GDM1 (cell line): ENCODE results near the gene MARK2.
"Not testable (repeated sequence)": the region's sequence is repeated elsewhere in the genome, so short reads cannot be mapped to it uniquely, and the experiment has no call there.

Experiments used
- DNase-seq: peaks from one replicate; lab custom pipeline; 2025; lab: John Stamatoyannopoulos, UW

Gene MARK2

DNA sequence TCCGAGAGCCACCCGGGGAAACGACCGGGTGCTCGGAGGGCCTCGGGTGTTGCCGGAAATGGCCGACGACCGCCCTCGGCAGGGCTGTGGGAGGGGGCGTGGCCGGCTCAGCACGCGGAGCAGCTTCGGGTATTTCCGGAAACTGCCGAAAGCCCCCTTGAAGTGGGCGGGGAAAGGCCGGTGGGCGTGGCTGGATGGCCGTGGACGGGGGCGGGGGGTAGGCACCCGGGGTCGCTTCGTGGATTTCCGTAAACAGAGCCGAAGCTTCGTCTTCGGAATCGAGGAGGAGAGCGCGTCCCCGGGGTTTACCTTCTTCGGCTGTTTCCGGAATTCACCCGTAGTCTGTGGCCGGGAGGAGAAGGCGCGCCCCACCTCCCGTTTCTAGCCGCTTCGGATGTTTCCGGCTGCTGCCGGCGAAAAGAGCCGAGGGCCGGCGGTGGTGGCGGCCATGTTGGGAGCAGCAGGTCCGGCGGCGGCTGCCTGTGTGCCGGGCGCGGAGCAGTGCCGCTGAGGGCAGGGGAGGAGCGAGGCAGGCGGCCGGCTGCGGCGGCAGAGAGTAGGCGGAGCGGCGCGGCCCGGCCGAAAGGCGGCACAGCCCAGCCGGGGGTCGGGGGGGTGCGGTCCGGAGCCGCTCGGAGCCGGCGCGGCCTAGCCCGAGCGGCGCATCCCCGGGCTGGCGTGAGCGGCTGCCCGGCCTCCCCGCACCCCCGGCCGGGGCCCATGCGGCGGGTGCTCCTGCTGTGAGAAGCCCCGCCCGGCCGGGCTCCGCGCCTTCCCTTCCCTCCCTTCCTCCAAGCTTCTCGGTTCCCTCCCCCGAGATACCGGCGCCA is at the start of gene MARK2:
Gene MARK2, plus strand, starts transcription at position 433 of the 830 bp plus-strand sequence. Its CDS starts 397 bp downstream, at position 830.
- peak; percentile 95 for DNase-seq

DNA sequence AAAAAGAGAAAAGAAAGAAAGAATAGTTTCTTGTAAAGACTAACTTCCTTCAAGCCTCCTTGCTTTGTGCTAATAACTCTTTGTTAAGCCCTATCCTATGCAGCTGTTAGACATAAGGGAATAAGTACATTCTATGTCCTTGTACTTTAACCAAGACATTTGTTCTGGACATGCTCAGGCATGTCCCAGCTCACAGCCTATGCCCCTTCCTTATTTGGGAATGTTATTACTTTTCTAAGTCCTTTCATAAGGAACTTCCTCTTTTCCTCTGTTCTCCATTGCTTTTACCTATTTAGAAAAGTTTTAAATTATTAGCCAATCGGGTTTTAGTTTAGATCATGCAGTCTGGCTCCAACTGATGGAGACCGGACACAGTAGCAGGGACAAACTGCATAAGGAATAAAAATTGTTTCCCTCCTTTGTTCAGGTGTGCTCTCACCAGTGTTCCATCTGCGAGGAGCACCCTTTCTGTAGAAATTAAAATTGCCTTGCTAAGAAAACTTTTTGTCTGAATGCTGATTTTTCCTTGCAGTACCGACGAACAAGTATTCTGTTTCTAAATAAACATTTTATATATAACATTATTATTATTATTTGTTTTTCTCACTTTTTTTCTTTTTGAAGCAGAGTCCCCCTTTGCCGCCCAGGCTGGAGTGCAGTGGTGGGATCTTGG is 47.3 kb upstream of the MARK2 start:
- no peak for DNase-seq

DNA sequence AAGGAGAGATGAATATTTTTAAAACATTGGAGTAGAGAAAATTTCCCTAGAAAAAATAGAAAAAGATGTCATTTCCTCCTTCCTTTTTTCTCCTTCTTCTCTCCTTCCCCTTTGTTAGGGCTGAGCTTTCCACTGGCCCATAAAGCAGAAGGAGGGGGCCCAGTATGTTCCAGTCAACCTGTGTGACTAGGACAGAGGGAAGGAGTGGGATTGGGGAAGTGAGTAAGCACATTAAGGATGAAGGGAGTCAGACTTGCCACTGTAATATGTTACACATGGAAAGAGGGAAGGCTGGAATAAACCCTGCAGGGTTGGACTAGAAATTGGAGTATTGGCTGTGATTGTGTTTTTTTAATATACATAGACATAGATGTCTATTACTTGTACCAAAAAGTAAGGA is 45.7 kb upstream of the MARK2 start:
- no peak for DNase-seq

DNA sequence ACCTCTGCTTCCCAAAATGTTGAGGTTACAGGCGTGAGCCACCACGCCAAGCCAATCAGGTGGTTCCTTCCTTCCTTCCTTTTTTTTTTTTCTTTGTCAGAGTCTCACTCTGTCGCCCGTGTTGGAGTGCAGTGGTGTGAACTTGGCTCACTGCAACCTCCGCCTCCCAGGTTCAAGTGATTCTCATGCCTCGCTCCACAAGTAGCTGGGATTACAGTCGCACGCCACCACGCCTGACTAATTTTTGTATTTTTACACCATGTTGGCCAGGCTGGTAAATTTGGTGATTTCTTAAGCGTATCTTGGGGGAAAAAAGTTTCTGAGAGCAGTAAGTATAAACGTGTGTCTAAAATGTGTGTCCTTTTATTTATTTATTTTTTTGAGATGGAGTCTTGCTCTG is 43.8 kb upstream of the MARK2 start:
- DNase-seq, result no peak

DNA sequence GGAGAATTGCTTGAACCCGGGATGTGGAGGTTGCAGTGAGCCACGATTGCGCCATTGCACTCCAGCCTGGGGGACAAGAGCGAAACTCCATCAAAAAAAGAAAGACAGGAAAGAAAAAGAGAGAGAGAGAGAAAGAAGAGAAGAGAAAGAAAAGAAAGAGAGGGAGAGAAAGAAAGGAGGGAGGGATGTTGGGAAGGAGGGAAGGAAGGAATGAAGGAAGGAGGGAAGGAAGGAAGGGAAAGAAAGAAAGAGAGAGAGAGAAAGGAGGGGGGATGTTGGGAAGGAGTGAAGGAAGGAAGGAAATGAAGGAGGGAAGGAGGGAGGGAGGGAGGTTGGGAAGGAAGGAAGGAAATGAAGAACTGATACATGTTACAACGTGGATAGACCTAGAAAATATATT is 38.0 kb upstream of the MARK2 start:
- no peak for DNase-seq

DNA sequence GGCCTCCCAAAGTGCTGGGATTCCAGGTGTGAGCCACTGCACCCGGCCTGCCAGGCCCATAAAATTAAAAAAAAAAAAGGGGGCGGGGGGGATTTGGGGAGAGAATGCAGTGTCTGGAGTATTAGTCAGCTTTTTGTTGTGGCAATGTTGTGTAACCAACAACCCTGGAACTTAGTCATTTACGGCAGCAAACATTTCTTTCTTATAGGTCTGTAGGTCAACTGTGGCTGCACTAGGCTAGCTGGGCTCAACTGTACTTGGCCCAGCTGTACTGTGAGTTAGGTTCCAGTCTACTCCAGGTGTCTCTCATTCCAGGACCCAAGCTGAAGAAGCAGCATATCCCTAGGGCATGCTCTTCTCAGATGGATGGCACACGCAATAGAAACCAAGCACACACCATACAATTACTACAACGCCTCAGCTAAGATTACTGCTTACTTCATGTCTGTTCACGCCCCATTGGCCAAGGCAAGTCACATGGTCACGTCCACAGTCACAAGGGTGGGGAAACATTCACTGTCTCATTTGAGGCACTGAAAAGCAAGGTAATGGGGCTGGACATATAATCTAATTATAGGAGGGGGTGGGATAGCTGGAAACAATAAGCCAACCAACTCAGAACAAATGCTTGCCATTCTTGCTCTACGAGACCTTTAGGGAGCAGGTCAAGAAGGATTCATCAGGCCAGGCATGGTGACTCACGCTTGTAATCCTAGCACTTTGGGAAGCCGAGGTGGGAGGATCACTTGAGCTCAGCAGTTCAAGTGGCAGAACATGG is 36.1 kb upstream of the MARK2 start:
- DNase-seq, result no peak

DNA sequence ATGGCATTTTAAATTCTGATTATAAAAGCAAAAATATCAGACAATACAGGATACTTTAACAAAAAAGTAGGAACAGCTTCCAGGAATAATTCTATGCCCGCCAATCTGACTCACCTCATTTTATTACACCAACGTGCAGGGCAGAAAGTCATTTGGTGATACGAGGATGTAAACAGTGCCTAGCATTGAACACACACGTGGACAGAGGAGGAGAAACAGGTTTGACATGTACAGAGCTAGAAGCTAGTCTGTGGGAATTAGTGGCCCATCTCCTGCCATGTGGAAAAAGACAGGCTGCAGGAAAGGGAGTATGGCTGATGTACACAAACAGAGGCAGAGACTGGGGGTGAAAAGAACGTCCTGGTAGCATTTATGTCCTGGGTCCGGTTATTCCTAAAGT is 34.7 kb upstream of the MARK2 start:
- no peak for DNase-seq

DNA sequence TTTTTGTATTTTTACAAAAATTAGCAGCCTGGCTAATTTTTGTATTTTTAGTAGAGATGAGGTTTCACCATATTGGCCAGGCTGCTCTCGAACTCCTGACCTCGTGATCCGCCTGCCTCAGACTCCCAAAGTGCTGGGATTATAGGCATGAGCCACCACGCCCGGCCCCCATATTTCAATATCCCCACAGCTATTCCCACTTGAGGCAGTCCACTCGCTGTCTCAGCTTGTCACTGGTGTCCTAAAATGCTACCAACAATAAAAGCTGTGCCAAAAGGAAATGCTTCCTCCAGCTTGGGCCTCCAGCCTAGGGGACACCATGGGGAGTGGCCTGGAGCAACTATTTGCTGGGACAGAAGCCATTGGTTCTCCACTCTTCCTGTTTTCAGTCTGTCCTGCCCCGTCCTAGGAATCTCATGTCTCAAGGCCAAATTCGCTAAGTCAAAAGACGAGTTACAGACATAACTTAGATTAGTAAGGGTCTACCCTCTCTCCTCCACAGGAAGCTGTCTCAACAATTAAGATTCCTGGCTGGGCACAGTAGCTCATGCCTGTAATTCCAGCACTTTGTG is 33.0 kb upstream of the MARK2 start:
- no peak for DNase-seq

DNA sequence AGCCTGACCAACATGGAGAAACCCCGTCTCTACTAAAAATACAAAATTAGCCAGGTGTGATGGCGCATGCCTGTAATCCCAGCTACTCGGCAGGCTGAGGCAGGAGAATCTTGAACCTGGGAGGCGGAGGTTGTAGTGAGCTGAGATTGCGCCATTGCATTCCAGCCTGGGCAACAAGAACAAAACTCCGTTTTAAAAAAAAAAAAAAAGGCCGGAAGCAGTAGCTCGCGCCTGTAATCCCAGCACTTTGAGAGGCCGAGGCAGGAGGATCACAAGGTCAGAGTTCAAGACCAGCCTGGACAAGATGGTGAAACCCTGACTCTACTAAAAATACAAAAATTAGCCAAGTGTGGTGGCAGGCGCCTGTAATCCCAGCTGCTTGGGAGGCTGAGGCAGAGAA is 28.5 kb upstream of the MARK2 start:
- not testable (repeated sequence) for DNase-seq

DNA sequence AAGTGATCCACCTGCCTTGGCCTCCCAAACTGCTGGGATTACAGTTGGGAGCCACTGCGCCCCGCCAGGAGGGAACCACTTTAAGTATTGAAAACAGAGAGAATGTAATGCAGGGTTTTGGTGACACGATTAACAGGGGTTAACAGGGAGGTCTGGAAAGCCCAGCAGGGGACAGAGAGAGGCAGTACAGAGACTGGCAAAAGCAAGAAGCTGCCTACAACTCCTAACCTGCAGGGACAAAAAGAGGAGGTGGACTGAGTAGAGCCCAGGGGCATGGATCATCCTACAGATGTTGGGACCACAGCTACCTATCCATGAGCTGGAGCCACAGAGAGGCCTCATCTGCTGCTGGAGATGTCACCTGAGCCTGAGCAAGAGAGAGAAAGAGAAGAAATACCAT is 27.4 kb upstream of the MARK2 start:
- DNase-seq, result no peak

DNA sequence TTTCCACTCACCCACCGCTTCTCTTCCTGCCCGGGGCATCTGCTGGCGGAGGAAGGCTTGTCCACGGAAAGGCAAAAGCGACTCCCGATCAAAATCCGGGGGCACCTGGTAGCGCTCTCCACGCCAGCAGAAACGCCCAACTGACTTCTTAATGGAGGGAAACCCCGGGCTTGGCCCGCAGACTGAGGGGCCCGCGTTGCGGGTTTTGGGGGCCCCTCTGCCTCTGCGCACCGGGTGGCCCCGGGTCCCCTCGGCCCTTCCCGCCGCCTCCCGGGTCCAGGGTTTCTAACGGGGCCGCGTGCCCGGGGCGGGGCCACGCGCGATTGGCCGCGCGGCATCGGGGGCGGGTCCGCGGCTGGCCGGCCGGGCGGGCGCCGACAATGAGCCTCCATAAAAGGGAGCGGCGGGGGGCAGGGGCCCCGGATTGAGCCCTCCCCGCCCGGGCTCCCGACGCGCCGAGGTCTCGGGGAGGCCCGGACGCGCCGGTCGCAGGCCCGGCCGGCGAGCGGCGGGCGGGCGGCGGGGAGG is 25.8 kb upstream of the MARK2 start, which contains the start of gene SPINDOC:
Gene SPINDOC, plus strand, starts transcription at position 422 of the 528 bp plus-strand sequence. CDS start 231 bp downstream, outside the sequence.
- DNase-seq, result peak; percentile 69

DNA sequence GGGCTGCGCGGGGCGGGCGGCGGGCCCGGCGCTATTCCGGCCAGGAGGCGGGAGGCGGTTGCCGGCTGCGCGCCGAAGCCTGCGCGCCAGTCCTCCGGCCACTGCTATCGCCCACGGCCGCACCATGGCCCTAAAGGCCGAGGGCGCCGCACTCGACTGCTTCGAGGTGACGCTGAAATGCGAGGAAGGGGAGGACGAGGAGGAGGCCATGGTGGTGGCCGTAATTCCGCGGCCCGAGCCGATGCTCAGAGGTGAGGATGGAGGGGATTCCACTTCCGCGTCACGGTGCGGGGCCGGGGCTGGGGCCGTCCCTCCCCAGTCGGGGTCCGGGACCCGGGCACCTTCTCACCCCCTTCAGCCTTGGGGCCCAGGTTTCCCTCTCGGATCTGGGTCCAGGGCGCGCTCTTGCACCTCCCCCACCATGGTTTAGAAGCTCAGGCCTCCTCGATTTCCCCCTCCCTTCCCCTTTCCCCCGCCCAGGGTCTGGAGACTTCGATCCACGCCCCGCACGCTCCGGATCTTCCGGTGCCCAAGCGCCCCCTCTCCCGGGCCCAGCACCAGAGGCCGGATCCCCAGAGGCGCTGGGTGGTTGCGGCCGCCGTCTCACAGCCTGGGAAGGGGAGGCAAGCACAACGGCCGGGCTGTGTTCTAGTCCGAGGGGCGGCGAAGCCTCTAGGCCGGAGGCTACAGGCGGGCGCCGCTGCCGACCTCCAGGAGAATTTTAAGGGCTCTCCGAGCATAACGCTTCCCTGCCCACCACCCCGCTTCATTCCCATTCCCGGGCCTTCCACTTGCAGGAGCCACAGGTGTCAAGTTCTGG is 25.1 kb upstream of the MARK2 start:
- peak; percentile 34 for DNase-seq

DNA sequence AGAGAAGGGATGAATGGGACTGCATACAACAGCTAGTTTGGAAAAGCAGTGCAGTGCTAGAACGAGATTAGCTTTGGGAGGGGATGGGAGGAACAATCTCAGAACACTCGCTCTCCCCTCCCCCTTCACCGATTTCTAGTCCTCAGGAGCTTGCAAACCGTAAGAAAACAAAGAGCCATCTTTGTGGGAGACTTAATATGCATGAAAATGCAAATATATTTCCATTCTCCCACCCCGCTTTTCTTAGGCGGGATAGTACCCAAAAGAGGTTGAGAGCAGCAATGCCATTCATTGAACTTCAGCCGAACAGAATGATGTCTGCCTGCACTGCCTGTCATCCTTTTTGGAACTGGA is 24.6 kb upstream of the MARK2 start:
- DNase-seq, result no peak

DNA sequence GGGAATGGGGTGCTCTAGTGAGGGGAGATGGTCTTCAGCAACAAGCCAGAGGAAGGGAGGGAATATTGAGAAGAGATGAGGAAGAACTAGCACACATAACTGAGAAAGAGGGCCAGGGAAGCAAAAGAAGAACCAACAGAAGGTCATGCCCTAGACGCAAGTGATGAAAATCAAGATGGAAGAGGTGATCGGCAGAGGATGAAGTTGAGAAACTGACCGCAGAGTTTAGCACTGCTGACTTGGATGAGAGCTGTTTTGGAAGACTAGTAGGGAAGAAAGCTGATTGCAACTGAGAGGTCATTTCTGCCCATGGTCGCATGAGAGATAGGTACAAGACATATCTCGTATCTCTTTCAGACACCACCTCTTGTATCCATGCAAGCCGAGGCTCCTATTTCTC is 22.7 kb upstream of the MARK2 start:
- DNase-seq, result no peak

DNA sequence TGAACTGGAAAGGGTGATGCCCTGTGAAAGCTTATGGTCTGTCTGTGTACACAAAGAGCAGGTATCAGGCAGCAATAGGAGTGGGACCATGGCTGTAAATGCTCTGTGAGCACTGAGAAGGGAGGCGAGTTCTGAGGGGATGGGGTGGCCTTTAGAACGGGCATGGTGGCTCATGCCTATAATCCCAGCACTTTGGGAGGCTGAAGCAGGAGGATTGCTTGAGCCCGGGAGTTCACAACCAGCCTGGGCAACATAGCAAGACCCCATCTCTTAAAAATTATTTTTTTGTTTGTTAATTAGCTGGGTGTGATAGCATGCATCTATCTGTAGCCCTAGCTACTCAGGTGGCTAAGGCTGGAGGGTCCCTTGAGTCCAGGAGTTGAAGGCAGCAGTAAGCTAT is 22.2 kb upstream of the MARK2 start:
- DNase-seq, result no peak

DNA sequence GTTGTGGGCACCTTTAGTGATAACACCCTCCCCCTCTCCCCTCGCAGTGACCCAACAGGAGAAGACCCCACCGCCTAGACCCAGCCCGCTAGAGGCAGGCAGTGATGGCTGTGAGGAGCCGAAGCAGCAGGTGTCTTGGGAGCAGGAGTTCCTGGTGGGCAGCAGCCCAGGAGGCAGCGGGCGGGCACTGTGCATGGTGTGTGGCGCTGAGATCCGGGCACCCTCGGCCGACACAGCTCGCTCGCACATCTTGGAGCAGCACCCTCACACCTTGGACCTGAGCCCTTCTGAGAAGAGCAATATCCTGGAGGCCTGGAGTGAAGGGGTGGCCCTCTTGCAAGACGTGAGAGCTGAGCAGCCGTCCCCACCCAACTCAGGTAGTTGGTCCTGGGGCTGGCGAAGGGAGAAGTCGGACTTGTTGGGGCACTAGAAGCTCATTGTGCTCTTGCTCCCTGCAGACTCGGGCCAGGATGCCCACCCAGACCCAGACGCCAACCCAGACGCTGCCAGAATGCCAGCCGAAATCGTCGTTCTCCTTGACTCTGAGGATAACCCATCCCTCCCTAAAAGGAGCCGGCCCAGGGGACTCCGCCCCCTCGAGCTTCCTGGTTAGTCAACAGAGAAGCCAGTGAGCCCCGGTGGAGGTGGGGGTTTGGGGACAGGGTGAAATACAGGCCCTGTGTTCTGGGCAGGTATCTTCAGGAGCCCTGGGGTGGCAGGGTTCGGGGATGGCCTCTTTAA is 21.0 kb upstream of the MARK2 start:
- DNase-seq, result no peak

DNA sequence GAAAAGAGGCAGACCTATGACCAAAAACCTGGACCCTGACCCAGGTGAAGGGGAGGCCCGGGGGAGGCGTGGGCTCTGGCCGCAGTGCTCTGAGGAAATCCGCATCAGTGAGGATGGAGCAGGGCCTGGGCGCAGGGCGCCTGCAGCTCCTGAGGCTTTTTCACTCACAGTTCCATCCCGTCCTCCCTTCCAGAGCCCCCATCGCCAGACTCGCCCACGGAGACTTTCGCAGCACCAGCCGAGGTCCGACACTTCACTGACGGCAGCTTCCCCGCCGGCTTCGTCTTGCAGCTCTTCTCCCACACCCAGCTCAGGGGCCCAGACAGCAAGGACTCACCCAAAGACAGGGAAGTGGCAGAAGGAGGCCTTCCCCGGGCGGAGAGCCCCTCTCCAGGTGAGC is 20.3 kb upstream of the MARK2 start:
- DNase-seq, result no peak

DNA sequence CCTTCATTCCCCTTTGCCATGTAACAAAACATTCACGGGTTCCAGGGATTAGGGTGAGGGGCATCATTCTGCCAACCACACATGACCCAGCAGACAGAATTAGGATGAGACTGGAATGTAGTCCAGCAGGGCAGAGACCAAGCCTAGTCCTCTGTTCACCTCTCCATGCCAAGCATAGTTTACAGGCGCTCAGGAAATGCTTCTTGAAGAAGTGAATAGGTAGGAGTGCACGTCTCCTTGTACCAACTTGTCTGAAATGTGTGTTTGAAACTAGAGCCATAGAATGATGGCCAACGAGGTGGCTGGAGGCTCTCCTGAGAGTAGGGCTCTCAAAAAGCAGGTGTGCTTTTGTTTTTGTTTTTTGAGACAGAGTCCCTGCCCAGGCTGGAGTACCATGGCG is 17.5 kb upstream of the MARK2 start:
- DNase-seq, result no peak

DNA sequence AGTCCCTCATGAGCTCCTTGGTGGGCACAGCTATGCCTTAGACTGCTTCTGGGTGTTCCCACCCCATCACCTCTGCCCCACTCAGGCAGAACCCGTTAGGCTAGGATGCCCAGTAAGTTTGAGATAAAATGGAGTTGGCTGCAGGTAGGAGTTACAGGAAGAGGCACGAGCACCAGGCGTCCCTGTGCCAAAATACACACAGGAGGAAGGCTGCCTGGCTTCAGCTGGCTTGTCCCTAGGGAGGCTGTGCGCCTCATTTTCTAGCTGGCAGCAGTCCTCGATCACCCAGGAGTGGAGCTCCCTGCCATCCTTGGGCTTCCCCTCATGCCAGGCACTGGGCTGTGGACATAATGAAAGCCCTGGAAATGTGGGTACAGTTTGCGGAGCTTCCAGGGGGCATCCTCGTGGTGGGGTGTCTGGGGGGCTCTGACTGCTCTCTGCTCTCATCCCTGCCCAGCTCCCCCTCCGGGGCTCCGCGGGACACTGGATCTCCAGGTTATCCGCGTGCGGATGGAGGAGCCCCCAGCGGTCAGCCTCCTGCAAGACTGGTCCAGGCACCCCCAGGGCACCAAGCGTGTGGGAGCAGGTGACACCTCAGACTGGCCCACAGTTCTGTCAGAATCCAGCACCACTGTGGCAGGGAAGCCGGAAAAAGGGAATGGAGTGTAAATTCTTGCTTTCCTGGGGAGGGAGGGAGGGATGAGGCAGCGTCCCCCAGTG is 12.3 kb upstream of the MARK2 start:
- DNase-seq, result no peak
